Activated B cell treated with CpG ODN at 0.5 μM for 24 hours (primary cell): ENCODE measurements around the gene ABCA1. TPM values are rescaled to one million over a fixed set of nuclear protein-coding genes. Genes with fewer than 3 reads are reported as not detected.
A peak's percentile ranks its signal among the peaks of the same experiment; 100 is the strongest.

ENCODE experiments used
- ATAC-seq: fragments of 200-7000 bp; cut with Tn5 transposase; one replicate; pipeline ENCODE4 v1.10.0; 2021; ENCODE audit warnings: low read depth, mild to moderate bottlenecking, moderate library complexity
- CTCF ChIA-PET: fragments of 350-600 bp; sonication (Branson Sonifier 250); formaldehyde crosslinking; loops from one replicate; lab custom pipeline; 2021; ENCODE audit warnings: antibody characterized with exemption; lab: Charles Lee
- POLR2A ChIA-PET: fragments of 350-600 bp; sonication (Branson Sonifier 250); formaldehyde crosslinking; loops from one replicate; lab custom pipeline; 2021; ENCODE audit warnings: antibody characterized with exemption; lab: Charles Lee
- DNase-seq: peaks from one replicate; pipeline ENCODE4 v3.0.0; 2022
- H3K27ac Mint-ChIP-seq: one replicate; pipeline ENCODE4 v1.8.0; 2020; ENCODE audit warnings: mixed read lengths
- H3K27me3 Mint-ChIP-seq: one replicate; pipeline ENCODE4 v1.8.0; 2021; ENCODE audit warnings: mixed read lengths
- H3K36me3 Mint-ChIP-seq: one replicate; pipeline ENCODE4 v1.8.0; 2021; ENCODE audit warnings: low read depth, mixed read lengths
- H3K4me1 Mint-ChIP-seq: one replicate; pipeline ENCODE4 v1.8.0; 2021; ENCODE audit warnings: mixed read lengths
- H3K4me3 Mint-ChIP-seq: one replicate; pipeline ENCODE4 v1.8.0; 2020; ENCODE audit warnings: mild to moderate bottlenecking, mixed read lengths
- H3K9me3 Mint-ChIP-seq: one replicate; pipeline ENCODE4 v1.8.0; 2020; ENCODE audit warnings: mixed read lengths
- intact Hi-C: fragments of 100-400 bp; cut with micrococcal nuclease; formaldehyde crosslinking; loops from one replicate; pipeline ENCODE4 v1.15.1; 2024
- total RNA-seq: library from RNA; stranded (reverse); gene quantifications from 2 replicates; pipeline ENCODE4 v1.2.3, GENCODE V29; 2022
- TF ChIP-seq, protein P1 (sequence below): fragments of 200-600 bp; IDR thresholded peaks from one replicate; pipeline ENCODE4 v1.8.0; 2022; ENCODE audit warnings: antibody characterized with exemption, mild to moderate bottlenecking

Gene ABCA1
- total RNA-seq, 1 donor from 2014 or later, result 2.3 TPM

DNA sequence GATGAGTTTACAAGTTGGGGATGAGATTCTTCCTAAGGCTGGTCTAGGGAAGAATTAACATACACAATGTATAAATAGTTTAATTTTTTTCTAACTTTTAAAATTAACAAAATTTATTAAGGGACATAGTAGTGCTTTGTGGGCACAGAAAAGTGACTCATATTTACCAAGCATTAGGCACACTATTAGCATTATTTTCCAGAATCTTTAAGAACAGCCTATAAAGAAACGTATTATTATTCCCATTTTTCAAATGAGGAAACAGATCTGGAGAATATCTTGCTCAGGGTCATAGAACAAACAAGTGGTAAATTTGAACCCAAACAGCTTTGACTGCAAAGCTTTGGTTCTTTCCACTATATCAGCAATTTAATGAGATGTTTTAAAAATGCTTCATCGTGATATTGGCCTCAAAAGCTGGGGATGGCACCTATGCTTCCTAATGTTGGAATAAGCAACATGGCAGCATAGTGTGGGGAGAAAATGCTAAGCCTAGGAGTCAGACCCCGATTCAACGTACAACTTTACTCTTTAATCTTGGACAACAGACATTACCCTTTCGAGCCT, 55.9 kb downstream of the ABCA1 start:
- peaks cover 30% of the 10 kb centered on the region for H3K4me1 Mint-ChIP-seq
- H3K9me3 Mint-ChIP-seq, result no peaks in the 10 kb centered on the region
- CTCF ChIA-PET, result no interaction called here
- POLR2A ChIA-PET, result no interaction called here
- H3K27me3 Mint-ChIP-seq, result no peaks in the 10 kb centered on the region
- H3K27ac Mint-ChIP-seq, result no peak overlapping the region
- no peak overlapping the region for H3K4me3 Mint-ChIP-seq
- ATAC-seq, result no peak
- TF ChIP-seq, protein P1, sequence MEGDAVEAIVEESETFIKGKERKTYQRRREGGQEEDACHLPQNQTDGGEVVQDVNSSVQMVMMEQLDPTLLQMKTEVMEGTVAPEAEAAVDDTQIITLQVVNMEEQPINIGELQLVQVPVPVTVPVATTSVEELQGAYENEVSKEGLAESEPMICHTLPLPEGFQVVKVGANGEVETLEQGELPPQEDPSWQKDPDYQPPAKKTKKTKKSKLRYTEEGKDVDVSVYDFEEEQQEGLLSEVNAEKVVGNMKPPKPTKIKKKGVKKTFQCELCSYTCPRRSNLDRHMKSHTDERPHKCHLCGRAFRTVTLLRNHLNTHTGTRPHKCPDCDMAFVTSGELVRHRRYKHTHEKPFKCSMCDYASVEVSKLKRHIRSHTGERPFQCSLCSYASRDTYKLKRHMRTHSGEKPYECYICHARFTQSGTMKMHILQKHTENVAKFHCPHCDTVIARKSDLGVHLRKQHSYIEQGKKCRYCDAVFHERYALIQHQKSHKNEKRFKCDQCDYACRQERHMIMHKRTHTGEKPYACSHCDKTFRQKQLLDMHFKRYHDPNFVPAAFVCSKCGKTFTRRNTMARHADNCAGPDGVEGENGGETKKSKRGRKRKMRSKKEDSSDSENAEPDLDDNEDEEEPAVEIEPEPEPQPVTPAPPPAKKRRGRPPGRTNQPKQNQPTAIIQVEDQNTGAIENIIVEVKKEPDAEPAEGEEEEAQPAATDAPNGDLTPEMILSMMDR, result no peak
- no peak for DNase-seq
- intact Hi-C loops, result no loop called here
- H3K36me3 Mint-ChIP-seq, result peaks cover 46% of the 10 kb centered on the region

DNA sequence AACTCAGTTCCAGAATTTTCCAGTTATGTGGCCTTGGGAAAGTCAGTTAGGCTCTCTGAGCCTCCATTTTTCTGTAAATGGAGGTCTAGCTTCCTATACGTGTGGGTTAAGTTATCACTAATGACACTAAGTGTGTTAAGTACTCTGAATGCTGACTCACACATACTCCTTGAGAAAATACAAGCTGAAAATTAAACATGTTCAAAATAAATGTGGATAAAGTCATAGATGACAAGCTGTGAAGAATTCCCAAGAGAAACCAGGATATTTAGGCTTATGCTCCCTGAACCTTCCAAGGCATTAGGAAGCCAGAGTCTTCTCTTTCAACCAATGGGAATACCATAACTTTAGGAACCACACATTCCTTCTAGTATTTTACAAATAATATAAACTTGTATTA, 58.1 kb downstream of the ABCA1 start:
- peaks cover 41% of the 10 kb centered on the region for H3K36me3 Mint-ChIP-seq
- TF ChIP-seq, protein P1, result no peak
- DNase-seq, result no peak
- peaks cover 33% of the 10 kb centered on the region for H3K4me1 Mint-ChIP-seq
- no peak for ATAC-seq
- intact Hi-C loops, result loop anchor here (1.0 to 10.0 kb wide), 4 partner anchors 9 to 825 kb away; partner anchors contain the start of genes ABCA1 and TMEM38B
- ChIA-PET CTCF (interaction anchor here (1.6 kb wide), 1 partner anchor 546 kb away, joined by 8 read pairs; no protein-coding TSS in a partner anchor), POLR2A (interaction anchor here (1.7 kb wide), 1 partner anchor 57 kb away, joined by 12 read pairs; the partner anchor contains the start of gene ABCA1)
- no peaks in the 10 kb centered on the region for H3K27me3 Mint-ChIP-seq
- no peak overlapping the region for H3K27ac Mint-ChIP-seq
- no peaks in the 10 kb centered on the region for H3K9me3 Mint-ChIP-seq
- H3K4me3 Mint-ChIP-seq, result no peak overlapping the region

DNA sequence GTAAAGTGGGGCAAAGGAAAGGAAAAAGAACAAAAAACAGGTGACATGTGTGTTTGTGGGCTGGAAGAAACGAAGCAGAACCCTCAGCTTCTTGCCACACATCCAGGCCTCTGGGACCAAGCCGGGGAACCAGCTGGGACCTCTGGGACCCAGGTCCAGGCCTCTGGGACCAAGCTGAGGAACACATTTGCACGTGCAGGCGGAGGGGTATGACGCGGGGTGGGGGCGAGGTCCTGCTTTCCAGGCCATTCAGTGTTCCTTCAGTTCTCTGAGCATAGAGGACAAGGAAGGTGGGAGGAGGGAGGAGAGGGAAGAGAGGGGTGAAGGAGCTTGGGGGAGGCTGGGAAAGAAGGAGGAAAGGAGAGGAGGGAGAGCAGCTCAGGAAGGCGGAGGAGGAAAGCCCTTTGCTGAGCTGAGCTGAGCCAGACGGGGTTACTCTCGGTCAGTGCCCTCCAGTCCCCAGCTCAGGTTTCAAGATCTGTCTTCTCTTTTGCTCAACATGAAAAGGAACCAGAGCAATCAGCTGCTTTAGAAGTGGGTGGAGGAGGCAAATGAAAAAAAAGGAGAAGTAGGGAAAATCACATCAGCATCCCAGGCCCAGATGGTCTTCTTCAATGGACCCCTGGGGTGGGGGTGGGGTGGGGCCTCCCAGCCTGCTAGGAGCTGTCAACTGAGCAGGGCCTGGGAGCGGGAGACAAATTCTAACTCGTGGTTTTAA, 59.1 kb downstream of the ABCA1 start:
- Mint-ChIP-seq H3K4me3 (peak overlapping the region; percentile 65), H3K27me3 (no peaks in the 10 kb centered on the region), H3K4me1 (peaks cover 33% of the 10 kb centered on the region), H3K9me3 (no peaks in the 10 kb centered on the region), H3K27ac (peak overlapping the region; percentile 43), H3K36me3 (peaks cover 39% of the 10 kb centered on the region)
- intact Hi-C loops, result loop anchor here (1.0 to 10.0 kb wide), 4 partner anchors 8 to 826 kb away; partner anchors contain the start of genes ABCA1 and TMEM38B
- POLR2A ChIA-PET, result interaction anchor here (0.6 to 1.7 kb wide), 6 partner anchors 9 to 542 kb away, joined by 3 to 12 read pairs (median 4); partner anchors contain the start of gene ABCA1
- peak; percentile 93 for ATAC-seq
- CTCF ChIA-PET, result interaction anchor here (1.6 kb wide), 1 partner anchor 547 kb away, joined by 8 read pairs; no protein-coding TSS in a partner anchor
- TF ChIP-seq, protein P1, result no peak
- peak; percentile 26 for DNase-seq

DNA sequence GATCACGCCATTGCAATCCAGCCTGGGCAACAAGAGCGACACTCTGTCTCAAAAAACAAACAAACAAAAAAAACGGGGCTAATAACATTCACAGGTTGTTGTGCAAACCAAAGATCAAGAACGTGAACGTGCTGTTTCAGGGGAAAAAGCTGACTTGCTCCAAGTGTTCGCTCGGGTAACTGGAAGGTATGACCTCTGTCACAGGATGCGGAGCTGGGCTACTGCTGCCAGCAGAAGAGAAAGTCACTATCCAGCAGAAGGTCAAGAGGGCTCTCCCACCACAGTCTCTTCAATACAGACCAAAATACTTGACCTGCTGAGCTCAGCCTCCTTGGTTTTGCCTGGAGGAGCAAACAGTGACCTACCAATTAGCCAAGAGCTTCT, 59.7 kb downstream of the ABCA1 start:
- ATAC-seq (no peak), DNase-seq (no peak)
- ChIA-PET POLR2A (interaction anchor here (1.2 to 1.7 kb wide), 3 partner anchors 8 to 59 kb away, joined by 3 to 12 read pairs (median 4); partner anchors contain the start of gene ABCA1), CTCF (interaction anchor here (1.1 to 1.6 kb wide), 2 partner anchors 547 to 550 kb away, joined by 3 to 8 read pairs; no protein-coding TSS in a partner anchor)
- peak overlapping the region; percentile 43 for H3K27ac Mint-ChIP-seq
- H3K4me1 Mint-ChIP-seq, result peaks cover 38% of the 10 kb centered on the region
- H3K9me3 Mint-ChIP-seq, result no peaks in the 10 kb centered on the region
- H3K27me3 Mint-ChIP-seq, result no peaks in the 10 kb centered on the region
- H3K36me3 Mint-ChIP-seq, result peaks cover 36% of the 10 kb centered on the region
- intact Hi-C loops, result loop anchor here (2.0 to 10.0 kb wide), 2 partner anchors 123 to 827 kb away; partner anchors contain the start of gene TMEM38B
- TF ChIP-seq, protein P1, result no peak
- H3K4me3 Mint-ChIP-seq, result peak overlapping the region; percentile 65

DNA sequence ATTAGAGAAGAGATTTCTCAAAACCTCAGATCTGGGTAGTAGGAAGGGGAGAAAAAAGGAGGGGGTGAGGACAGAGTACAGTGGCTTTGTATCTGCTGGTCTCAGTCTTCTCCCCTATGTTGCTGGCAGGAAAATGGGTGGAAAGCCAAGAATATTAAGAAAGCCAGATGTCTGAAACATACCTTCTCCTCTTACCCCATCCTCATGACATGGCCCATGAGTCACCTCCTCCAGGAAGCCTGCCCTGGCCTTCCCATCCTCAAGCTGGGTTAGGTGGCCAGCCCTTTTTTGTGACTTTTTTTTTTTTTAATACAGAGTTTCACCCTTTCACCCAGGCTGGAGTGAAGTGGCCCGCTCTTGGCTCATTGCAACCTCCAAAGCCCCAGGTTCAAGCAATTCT, 61.8 kb downstream of the ABCA1 start:
- peaks cover 47% of the 10 kb centered on the region for H3K4me1 Mint-ChIP-seq
- ChIA-PET POLR2A (no interaction called here), CTCF (no interaction called here)
- H3K36me3 Mint-ChIP-seq, result peaks cover 26% of the 10 kb centered on the region
- H3K9me3 Mint-ChIP-seq, result no peaks in the 10 kb centered on the region
- H3K27me3 Mint-ChIP-seq, result no peaks in the 10 kb centered on the region
- H3K27ac Mint-ChIP-seq, result no peak overlapping the region
- TF ChIP-seq, protein P1, result no peak
- H3K4me3 Mint-ChIP-seq, result no peak overlapping the region
- no peak for ATAC-seq
- DNase-seq, result no peak
- intact Hi-C loops, result loop anchor here (10.0 kb wide), 1 partner anchor 829 kb away; the partner anchor contains the start of gene TMEM38B
